ENCODE data around the gene SORBS1. TPM values are rescaled to one million over a fixed set of nuclear protein-coding genes. Genes with fewer than 3 reads are reported as not detected.

The SORBS1 gene
- total and polyA plus RNA-seq, 2 donors (not counting 3 experiments of a cell fraction or from before 2014, with no cell fraction given): 2.0 to 7.9 TPM

DNA sequence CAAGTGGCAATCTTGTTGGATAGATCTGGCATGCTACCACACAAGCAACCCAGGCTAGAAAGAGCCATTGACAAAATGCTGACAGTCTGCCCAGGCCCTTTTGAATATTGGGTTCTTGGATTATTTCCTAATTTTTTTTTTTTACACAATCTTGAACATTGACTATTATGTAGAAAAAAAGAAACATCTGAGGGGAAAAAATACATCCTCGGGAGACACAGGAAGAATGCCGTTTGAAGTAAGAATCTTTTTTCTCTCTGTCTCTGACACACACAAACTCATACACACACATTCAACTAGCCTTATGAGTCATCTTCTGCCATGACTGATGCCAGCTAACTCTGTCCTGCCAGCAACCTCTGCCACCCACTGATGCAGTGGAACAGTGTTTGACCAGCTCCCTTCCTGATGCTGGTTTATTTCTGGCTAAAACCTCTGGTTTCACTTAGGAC is 47.2 kb downstream of the SORBS1 start:
- no peak overlapping the region for H2AFZ ChIP-seq (ENCODE audit: low read depth, low read length)
- peak; percentile 82 for FAIRE-seq
- no peak overlapping the region for H3K9ac ChIP-seq (replicated peaks; ENCODE audit: extremely low read depth, insufficient read depth, low read length)
- no peaks in the 10 kb centered on the region for H3K79me2 ChIP-seq (ENCODE audit: control insufficient read depth, insufficient read depth, low read length)
- H3K4me3 ChIP-seq (replicated peaks in 1 of 3; ENCODE audit: insufficient read depth in 1 of 3, low read depth in 1 of 3, low read length in 3 of 3): no peak overlapping the region
- POLR2A ChIA-PET: no interaction called here
- H3K27ac ChIP-seq (ENCODE audit: insufficient read depth, low read depth, low read length): peak overlapping the region; percentile 50
- TF ChIP-seq GATA2 (IDR thresholded peaks at IDR 0.05; ENCODE audit: insufficient read depth, insufficient read length, low read depth, low read length) (peak; percentile 19), JUN (IDR thresholded peaks at IDR 0.05; ENCODE audit: borderline replicate concordance, insufficient read depth, insufficient read length, low read depth) (peak; percentile 84), EZH2 (IDR thresholded peaks at IDR 0.05; ENCODE audit: borderline replicate concordance, low read depth, low read length, severe bottlenecking) (no peak), FOS (IDR thresholded peaks at IDR 0.05; ENCODE audit: borderline replicate concordance, insufficient read depth, low read length) (peak; percentile 92), MYC (IDR thresholded peaks at IDR 0.05; ENCODE audit: low read depth, low read length) (no peak), POLR2AphosphoS5 (IDR thresholded peaks at IDR 0.05; ENCODE audit: insufficient read depth, low read depth, low read length) (no peak), POLR2A (IDR thresholded peaks at IDR 0.05; ENCODE audit: low read depth, low read length) (no peak)
- TF ChIP-seq, protein P1, sequence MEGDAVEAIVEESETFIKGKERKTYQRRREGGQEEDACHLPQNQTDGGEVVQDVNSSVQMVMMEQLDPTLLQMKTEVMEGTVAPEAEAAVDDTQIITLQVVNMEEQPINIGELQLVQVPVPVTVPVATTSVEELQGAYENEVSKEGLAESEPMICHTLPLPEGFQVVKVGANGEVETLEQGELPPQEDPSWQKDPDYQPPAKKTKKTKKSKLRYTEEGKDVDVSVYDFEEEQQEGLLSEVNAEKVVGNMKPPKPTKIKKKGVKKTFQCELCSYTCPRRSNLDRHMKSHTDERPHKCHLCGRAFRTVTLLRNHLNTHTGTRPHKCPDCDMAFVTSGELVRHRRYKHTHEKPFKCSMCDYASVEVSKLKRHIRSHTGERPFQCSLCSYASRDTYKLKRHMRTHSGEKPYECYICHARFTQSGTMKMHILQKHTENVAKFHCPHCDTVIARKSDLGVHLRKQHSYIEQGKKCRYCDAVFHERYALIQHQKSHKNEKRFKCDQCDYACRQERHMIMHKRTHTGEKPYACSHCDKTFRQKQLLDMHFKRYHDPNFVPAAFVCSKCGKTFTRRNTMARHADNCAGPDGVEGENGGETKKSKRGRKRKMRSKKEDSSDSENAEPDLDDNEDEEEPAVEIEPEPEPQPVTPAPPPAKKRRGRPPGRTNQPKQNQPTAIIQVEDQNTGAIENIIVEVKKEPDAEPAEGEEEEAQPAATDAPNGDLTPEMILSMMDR (IDR thresholded peaks at IDR 0.05; ENCODE audit: extremely low read depth in 1 of 2, insufficient read depth in 1 of 2, low read depth in 1 of 2, low read length in 2 of 2): no peak
- TF ChIP-seq, protein P2, sequence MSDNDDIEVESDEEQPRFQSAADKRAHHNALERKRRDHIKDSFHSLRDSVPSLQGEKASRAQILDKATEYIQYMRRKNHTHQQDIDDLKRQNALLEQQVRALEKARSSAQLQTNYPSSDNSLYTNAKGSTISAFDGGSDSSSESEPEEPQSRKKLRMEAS (IDR thresholded peaks at IDR 0.05; ENCODE audit: insufficient read depth, insufficient read length): no peak
- peak; percentile 69 for DNase-seq (ENCODE audit: low read depth, low spot score)
- H3K9me3 ChIP-seq (replicated peaks; ENCODE audit: control insufficient read depth, insufficient read depth, low read length): no peaks in the 10 kb centered on the region
- intact Hi-C loops (cut with micrococcal nuclease): no loop called here
- no peaks in the 10 kb centered on the region for H3K36me3 ChIP-seq (ENCODE audit: control insufficient read depth in 2 of 2, extremely low read depth in 1 of 2, insufficient read depth in 2 of 2, low read length in 2 of 2)
- BruUV-seq (replicated peaks): no TSS peak
- dilution Hi-C loops (cut with MboI; ENCODE audit: extremely low pct_ligation_motif_present, low sequenced_read_pairs): no loop called here
- no peaks in the 10 kb centered on the region for H3K27me3 ChIP-seq (ENCODE audit: control insufficient read depth in 2 of 2, insufficient read depth in 2 of 2, low read length in 2 of 2)
- H4K20me1 ChIP-seq (replicated peaks; ENCODE audit: control insufficient read depth, extremely low read depth, insufficient read depth, low read length): no peaks in the 10 kb centered on the region
- H3K9me1 ChIP-seq (replicated peaks; ENCODE audit: control insufficient read depth, extremely low read depth, insufficient read depth, low read length): no peaks in the 10 kb centered on the region
- CTCF ChIA-PET: interaction anchor here (0.7 to 1.3 kb wide), 3 partner anchors 17 to 84 kb away, joined by 3 to 5 read pairs (median 4); no protein-coding TSS in a partner anchor
- peaks cover 56% of the 10 kb centered on the region for H3K4me1 ChIP-seq (ENCODE audit: control insufficient read depth, extremely low read depth, insufficient read depth, low read length)
- H3K4me2 ChIP-seq (ENCODE audit: insufficient read depth, low read length): no peak overlapping the region

All from endothelial cell of umbilical vein (primary cell).